Measurements from ENCODE around the gene ARHGAP5. TPM values are rescaled to one million over a fixed set of nuclear protein-coding genes. Genes with fewer than 3 reads are reported as not detected.

The ARHGAP5 gene
- total and polyA plus RNA-seq, 7 donors, result 12.8 to 81.8 (median 56.9) TPM

DNA sequence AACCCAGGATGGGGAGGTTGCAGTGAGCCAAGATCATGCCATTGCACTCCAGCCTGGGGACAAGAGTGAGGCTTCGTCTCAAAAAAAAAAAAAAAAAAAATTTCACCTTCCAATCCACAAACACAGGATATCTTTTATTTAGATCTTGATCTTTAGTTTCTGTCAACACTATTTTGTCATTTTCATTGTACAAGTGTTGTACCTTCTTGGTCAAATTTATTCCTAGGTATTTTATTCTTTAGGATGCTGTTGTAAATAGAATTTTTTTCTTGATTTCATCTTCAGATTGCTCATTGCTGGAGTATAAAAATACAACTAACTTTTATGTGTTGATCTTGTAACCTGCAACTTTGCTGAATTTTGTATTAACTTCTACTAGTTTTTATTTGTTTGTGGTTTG is 60.8 kb downstream of the ARHGAP5 start:
- Histone ChIP-seq H3K4me3 (no peak overlapping the region), H3K27me3 (ENCODE audit: insufficient read depth in 3 of 3, low read length in 2 of 3) (no peaks in the 10 kb centered on the region), H3K36me3 (ENCODE audit: insufficient read depth in 1 of 2, low read depth in 1 of 2) (peaks cover 0 to 8% of the 10 kb centered on the region in 2 donors), H3K4me1 (no peaks in the 10 kb centered on the region), H3K27ac (no peak overlapping the region), H3K9me3 (peaks cover 18% of the 10 kb centered on the region)
- intact Hi-C loops (cut with DNase I), result no loop called here
- no peak for DNase-seq
- no peak for ATAC-seq
- WGBS, 3 donors, result 91 to 100% (median 96%) methylated on average over 1 of the region's 1 CpG
- TF ChIP-seq, protein P1, sequence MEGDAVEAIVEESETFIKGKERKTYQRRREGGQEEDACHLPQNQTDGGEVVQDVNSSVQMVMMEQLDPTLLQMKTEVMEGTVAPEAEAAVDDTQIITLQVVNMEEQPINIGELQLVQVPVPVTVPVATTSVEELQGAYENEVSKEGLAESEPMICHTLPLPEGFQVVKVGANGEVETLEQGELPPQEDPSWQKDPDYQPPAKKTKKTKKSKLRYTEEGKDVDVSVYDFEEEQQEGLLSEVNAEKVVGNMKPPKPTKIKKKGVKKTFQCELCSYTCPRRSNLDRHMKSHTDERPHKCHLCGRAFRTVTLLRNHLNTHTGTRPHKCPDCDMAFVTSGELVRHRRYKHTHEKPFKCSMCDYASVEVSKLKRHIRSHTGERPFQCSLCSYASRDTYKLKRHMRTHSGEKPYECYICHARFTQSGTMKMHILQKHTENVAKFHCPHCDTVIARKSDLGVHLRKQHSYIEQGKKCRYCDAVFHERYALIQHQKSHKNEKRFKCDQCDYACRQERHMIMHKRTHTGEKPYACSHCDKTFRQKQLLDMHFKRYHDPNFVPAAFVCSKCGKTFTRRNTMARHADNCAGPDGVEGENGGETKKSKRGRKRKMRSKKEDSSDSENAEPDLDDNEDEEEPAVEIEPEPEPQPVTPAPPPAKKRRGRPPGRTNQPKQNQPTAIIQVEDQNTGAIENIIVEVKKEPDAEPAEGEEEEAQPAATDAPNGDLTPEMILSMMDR (IDR thresholded peaks at IDR 0.05), result no peak

DNA sequence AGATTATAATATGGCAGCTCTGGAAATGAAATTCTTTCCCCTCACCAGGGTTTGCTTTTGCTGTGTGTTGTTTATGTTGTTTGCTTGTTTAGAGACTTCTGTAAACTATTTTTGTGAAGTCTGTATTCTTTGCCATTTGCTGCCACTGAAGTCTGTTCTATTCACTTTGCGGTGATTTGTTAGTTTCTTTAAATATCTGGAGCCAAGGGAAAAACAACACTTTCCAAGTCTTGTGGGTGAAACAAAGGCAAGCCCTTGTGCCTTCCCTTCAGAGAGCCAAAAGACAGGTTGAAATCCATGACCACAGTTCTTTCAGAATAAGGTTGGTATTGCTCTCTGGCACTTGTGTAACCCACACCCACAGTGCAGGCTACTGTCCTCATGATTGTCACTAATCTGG is 65.2 kb downstream of the ARHGAP5 start:
- Histone ChIP-seq H3K4me3 (no peak overlapping the region), H3K9me3 (peaks cover 11% of the 10 kb centered on the region), H3K36me3 (ENCODE audit: insufficient read depth in 1 of 2, low read depth in 1 of 2) (peaks cover 0 to 16% of the 10 kb centered on the region in 2 donors), H3K27ac (no peak overlapping the region), H3K27me3 (ENCODE audit: insufficient read depth in 3 of 3, low read length in 2 of 3) (no peaks in the 10 kb centered on the region), H3K4me1 (no peaks in the 10 kb centered on the region)
- no peak for ATAC-seq
- TF ChIP-seq, protein P1 (IDR thresholded peaks at IDR 0.05), result no peak
- intact Hi-C loops (cut with DNase I), result no loop called here
- no peak for DNase-seq
- 97 to 100% (median 100%) methylated on average over 1 of the region's 1 CpG for WGBS, 3 donors

DNA sequence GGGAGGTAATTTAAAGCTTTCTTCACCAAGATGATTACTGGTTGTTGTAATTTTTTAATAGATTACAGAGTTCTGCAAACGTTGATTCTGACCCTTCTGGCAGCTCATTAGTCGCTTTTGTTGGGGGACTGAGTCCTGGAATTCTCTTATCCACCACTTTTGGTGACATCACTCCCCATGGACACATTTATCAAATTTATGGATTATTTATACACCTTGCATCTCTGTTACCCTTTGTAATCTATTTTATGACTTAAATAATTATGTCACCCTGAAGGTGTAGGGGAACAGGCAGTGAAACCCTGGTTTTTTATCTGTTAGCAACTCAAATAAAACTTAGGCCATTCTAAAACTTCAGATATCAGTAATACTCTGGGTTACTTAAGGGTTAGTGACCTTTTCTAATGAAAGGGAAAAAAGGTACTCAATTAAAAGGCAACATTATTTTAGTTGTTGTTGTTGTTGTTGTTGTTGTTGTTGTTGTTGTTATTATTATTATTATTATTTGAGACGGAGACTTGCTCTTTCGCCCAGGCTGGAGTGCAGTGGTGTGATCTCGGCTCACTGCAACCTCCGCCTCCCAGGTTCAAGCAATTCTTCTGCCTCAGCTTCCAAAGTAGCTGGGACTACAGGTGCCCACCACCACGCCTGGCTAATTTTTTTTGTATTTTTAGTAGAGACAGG is 65.8 kb downstream of the ARHGAP5 start:
- Histone ChIP-seq H3K9me3 (peaks cover 5% of the 10 kb centered on the region), H3K4me3 (no peak overlapping the region), H3K27me3 (ENCODE audit: insufficient read depth in 3 of 3, low read length in 2 of 3) (no peaks in the 10 kb centered on the region), H3K4me1 (no peaks in the 10 kb centered on the region), H3K36me3 (ENCODE audit: insufficient read depth in 1 of 2, low read depth in 1 of 2) (peaks cover 0 to 22% of the 10 kb centered on the region in 2 donors), H3K27ac (no peak overlapping the region)
- intact Hi-C loops (cut with DNase I), result no loop called here
- WGBS, 3 donors, result 91 to 94% (median 93%) methylated on average over 7 of the region's 7 CpGs
- ATAC-seq, result no peak
- TF ChIP-seq, protein P1 (IDR thresholded peaks at IDR 0.05), result no peak
- no peak for DNase-seq

DNA sequence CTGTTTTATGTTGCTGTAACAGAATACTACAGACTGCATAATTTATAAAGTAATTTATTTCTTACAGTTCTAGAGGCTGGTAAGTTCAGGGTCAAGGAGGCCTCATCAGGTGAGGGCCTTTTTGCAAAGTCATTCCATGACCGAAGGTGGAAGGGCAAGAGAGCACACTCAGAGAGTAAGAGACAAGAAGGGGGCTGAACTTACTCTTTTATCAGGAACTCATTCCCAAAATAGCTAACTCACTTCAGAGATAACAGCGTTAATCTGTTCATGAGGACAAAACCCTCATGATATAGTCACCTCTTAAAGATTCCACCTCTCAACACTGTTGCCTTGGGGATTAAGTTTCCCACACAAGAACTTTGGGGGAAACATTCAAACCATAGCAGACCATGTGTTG is 73.3 kb downstream of the ARHGAP5 start:
- no peak overlapping the region for H3K4me3 ChIP-seq
- DNase-seq, result no peak
- no peak overlapping the region for H3K27ac ChIP-seq
- no peaks in the 10 kb centered on the region for H3K9me3 ChIP-seq
- ATAC-seq, result no peak
- intact Hi-C loops (cut with DNase I), result loop anchor here in 1 of 2 donors (10.0 kb wide), 1 partner anchor 66 kb away; no protein-coding TSS in a partner anchor
- no peaks in the 10 kb centered on the region for H3K27me3 ChIP-seq (ENCODE audit: insufficient read depth in 3 of 3, low read length in 2 of 3)
- H3K36me3 ChIP-seq (ENCODE audit: insufficient read depth in 1 of 2, low read depth in 1 of 2), result peaks cover 8 to 92% of the 10 kb centered on the region in 2 donors
- TF ChIP-seq, protein P1 (IDR thresholded peaks at IDR 0.05), result no peak
- no peaks in the 10 kb centered on the region for H3K4me1 ChIP-seq
- 89 to 96% (median 95%) methylated on average over 2 of the region's 2 CpGs for WGBS, 3 donors

DNA sequence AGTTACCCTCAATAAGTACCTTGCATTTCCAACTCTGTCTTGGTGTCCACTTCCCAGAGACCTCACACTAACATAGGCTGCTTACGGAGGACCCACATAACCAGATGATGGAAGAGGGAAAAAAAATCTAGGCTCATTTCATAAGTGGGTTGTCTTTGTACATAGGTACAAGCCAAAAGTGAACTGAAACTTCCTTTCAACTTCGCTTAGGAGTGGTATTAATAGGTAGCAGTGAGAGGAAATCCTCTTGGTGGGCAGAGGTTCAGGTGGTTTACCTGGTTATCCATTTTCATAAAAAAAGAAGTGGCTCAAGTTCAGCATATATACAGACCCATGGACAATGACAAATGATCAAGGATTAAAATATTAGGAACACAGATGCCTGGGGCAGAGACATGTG is 88.9 kb downstream of the ARHGAP5 start:
- WGBS, 3 donors, result 93 to 96% (median 95%) methylated on average over 2 of the region's 2 CpGs
- TF ChIP-seq, protein P1 (IDR thresholded peaks at IDR 0.05), result no peak
- H3K27me3 ChIP-seq (ENCODE audit: insufficient read depth in 3 of 3, low read length in 2 of 3), result no peaks in the 10 kb centered on the region

More for the DNA sequence above, 88.9 kb downstream of the ARHGAP5 start:
- no peak for ATAC-seq
- Histone ChIP-seq H3K9me3 (no peaks in the 10 kb centered on the region), H3K4me1 (no peaks in the 10 kb centered on the region), H3K27ac (no peak overlapping the region), H3K4me3 (no peak overlapping the region), H3K36me3 (ENCODE audit: insufficient read depth in 1 of 2, low read depth in 1 of 2) (no peaks in the 10 kb centered on the region)
- DNase-seq, result no peak
- intact Hi-C loops (cut with DNase I), result no loop called here
